Measurements from ENCODE around the gene PGAM5.
A peak's percentile ranks its signal among the peaks of the same experiment; 100 is the strongest.

- TF ChIP-seq, protein P1, sequence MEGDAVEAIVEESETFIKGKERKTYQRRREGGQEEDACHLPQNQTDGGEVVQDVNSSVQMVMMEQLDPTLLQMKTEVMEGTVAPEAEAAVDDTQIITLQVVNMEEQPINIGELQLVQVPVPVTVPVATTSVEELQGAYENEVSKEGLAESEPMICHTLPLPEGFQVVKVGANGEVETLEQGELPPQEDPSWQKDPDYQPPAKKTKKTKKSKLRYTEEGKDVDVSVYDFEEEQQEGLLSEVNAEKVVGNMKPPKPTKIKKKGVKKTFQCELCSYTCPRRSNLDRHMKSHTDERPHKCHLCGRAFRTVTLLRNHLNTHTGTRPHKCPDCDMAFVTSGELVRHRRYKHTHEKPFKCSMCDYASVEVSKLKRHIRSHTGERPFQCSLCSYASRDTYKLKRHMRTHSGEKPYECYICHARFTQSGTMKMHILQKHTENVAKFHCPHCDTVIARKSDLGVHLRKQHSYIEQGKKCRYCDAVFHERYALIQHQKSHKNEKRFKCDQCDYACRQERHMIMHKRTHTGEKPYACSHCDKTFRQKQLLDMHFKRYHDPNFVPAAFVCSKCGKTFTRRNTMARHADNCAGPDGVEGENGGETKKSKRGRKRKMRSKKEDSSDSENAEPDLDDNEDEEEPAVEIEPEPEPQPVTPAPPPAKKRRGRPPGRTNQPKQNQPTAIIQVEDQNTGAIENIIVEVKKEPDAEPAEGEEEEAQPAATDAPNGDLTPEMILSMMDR (IDR thresholded peaks at IDR 0.05), result no peak
- TF ChIP-seq POLR2AphosphoS5 (IDR thresholded peaks at IDR 0.05), result no peak
- TF ChIP-seq POLR2A (IDR thresholded peaks at IDR 0.05), result peak; percentile 13 to 42
These were observed 50.6 kb downstream of the PGAM5 start, which contains the start of gene ANKLE2 for GRCh38 chr12:132761032-132761920.

All from gastroesophageal sphincter (tissue), 3 donors.